GM12801 (cell line): Measurements from ENCODE around the gene CKS1B.

ENCODE experiments used
- TF ChIP-seq, protein P1 (sequence below): IDR thresholded peaks from one replicate; pipeline ENCODE4 v1.5.1; 2011; ENCODE audit warnings: control low read depth; ENCODE audit not compliant: insufficient read length; ENCODE audit errors: extremely low read depth

Gene CKS1B

DNA sequence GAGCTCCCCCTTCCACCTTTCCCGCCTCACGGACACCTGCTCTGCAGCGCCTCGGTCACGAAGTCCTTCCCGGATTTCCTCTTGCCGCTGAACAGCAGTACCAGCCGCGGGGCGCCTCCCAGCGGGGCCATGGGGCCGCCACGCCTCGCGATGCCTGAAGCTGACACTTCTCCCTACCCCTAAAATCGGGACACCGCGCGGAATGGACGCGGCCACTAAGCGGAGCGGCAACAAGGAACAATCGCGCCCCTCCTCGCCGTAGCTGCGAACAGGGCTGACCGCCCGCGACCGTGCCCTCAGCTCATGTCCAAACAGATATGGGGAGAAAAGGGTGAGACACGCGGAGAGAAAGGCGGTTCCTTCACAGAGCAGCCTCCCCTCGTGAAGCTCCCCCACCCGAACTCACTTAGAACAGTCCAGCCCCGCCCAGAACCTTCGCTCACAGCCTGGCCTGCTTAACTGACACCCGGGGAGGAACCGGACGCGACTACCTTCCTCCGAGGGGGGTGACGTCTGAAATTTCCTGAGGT lies 37.9 kb upstream of the CKS1B start, which contains the start of gene PMVK:
Gene PMVK, minus strand, starts transcription at position 165 of the 530 bp plus-strand sequence. Its CDS starts 34 bp downstream, at position 131.
- TF ChIP-seq, protein P1, sequence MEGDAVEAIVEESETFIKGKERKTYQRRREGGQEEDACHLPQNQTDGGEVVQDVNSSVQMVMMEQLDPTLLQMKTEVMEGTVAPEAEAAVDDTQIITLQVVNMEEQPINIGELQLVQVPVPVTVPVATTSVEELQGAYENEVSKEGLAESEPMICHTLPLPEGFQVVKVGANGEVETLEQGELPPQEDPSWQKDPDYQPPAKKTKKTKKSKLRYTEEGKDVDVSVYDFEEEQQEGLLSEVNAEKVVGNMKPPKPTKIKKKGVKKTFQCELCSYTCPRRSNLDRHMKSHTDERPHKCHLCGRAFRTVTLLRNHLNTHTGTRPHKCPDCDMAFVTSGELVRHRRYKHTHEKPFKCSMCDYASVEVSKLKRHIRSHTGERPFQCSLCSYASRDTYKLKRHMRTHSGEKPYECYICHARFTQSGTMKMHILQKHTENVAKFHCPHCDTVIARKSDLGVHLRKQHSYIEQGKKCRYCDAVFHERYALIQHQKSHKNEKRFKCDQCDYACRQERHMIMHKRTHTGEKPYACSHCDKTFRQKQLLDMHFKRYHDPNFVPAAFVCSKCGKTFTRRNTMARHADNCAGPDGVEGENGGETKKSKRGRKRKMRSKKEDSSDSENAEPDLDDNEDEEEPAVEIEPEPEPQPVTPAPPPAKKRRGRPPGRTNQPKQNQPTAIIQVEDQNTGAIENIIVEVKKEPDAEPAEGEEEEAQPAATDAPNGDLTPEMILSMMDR: no peak

DNA sequence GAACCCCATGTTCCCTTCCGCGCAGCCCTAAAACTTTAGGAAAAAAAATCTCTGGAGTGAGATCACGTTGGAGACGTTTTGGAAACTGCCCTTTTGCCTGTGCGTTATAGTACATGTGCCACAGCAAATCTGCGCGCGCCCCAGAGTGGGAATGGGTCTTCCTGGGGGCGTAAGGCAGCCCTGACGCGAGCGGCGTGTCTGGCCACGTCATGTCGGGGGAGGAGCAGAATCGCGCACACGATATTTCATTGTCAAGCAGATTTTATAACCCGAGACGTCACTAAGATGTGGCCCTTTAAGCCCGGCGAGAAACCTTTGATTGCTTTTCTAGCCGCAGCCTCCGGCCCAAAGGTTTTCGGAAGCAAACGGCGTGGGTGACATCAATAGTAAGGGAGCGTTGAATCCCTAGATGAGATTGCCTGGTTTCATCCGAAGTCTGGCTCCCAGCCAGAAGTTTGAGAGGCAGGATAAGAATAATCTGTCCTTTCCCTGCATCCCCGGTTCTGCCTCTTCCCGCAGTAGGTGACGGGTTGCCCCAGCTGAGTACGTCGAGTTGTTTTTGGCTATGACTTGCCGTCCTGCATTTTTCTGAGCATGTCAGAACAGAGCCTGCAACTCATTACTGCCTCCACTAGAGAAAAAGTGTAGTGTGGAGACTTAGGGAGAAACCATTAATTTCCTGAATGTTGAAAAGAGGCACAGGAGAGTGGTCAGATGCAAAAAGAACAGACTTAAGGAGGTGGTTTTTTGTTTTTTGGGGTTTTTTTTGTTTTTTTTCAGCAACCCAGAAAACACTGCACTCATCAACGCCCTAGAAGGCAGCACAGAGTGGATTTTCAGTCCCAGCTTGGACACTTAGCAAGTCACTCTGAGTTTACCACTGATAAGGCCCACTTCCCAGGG lies 37.1 kb upstream of the CKS1B start:
- TF ChIP-seq, protein P1: no peak

DNA sequence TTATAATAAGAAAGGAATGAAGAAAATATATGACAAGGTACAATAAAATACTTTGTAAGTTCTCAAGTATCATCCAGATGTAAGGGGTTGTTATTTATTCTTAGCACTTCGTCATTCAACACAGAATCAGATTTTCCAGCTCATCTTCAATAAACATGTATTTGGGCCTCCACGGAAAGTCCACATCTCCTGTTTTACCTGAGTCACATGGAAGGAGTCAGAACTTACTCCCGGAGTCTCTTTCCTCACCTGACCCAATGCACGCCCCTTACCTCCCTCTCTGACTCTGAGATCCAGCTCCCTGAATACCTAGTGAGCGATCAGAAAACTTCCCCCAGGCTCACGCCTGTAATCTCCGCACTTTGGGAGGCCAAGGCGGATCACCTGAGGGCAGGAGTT lies 36.5 kb upstream of the CKS1B start:
- TF ChIP-seq, protein P1: no peak

DNA sequence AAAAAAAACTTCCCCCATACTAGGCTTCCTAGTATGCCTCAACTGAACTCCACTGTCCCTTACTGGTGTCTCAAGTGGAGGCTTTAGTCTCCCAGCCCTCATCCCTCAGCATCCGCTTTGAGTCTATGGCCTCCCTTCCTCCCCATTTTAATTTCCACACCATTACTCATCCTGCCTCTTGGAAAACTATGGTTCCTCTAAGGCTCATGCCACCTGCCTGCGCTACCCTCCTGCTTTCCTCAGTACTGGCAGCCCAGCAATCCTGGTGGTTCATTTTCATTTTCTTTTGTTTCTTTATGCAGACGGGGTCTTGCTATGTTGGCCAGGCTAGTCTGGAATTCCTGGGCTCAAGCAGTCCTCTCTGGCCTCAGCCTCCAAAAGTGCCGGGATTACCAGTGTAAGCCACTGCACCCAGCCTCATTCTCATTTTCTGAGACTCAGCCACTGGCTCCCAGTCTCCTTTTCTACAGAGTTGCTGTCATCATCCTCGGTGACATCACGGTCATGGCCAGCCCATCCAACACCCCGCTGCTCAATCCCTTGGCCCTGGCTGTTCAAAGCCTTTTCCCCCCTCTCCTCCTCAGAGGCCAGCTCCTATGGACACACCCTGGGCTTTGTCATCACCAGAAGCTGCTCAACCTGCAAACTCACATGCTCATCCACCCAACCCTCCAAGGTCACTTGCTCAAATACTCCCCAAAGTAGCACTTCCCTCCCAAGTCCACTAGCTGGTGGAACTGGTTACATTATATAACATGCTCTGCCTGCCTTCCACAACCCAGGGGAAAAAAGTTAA lies 35.7 kb upstream of the CKS1B start:
- TF ChIP-seq, protein P1: no peak

DNA sequence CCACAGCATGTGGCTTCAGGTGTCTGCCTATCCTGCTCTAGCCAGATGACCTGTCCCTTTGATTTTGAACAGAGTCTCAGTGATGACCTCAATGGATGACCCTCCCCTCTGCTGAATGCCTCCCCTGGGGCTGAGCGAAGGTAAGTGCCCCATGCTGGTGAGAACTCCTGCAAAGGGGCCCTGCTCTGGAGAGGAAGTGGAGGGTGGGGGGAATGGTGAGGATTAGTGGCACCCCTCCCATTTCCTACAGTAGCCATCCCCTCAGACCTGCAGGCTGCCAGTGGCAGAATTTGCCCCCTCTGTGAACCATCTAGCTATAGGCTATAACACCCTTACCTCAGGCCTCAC lies 34.3 kb upstream of the CKS1B start:
- TF ChIP-seq, protein P1: no peak

DNA sequence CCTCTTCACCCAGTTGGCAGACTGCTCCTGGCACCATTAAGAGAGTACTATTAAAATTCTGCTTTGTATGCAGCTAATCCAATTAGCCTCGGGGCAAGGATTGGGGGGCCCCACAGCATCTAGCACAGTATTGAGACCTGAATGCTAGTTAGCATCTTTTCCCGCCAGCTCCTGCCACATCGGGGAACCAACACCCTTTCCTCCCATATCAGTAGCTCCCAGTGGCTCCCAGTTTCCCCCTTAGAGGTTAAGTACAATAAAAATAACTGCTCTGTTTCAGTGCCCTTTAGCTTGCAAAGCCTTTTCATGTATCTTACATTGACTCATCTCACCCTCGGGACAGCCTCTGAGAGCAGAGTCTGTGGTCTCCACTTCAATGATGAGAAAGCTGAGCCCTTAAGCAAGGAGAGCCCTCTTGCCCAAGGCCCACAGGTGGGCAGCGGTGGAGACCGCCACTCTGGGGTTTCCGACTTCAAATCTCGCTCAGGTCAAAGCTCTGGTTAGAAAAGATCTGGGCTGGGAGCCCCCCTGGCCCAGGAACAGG lies 33.8 kb upstream of the CKS1B start:
- TF ChIP-seq, protein P1: no peak

DNA sequence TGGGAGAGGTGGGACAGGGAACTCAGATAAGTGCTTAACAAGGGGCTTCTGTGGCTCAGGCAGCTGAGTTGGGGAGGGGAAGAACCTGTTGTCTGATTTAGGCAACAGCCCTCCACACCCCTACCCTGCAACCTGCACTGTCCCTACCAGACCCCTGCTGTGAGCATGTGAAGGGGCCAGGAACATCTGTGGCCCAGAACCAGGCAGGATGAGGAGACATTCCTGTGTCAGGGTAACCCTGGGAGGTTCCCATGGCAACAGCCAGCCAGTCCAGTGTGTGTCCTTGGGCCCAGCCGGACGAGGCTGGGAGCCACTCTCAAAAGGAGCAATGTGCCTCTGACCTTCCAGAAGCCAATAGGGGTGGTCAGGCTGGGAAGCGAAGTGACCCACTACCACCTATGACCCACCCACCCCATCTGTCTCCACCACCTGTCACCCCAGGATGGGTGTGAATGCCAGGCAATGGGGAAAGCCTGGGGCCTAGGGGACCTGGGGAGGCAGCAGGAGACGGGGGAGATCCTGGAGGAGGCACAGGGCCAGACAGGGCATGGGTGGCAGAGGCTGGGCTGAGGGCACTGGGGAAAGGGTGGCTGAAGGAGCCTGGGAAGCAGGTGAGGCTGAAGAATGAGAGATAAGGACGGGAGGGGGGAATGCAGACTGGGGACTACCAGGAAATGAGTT lies 33.0 kb upstream of the CKS1B start:
- TF ChIP-seq, protein P1: no peak
